HepG2 (cell line): Measurements from ENCODE around the gene ARHGEF6. TPM values are rescaled to one million over a fixed set of nuclear protein-coding genes. Genes with fewer than 3 reads are reported as not detected.

ENCODE experiments used
- ATAC-seq: fragments of 200-7000 bp; cut with Tn5 transposase; 3 replicates; pipeline ENCODE4 v1.9.1; 2020; ENCODE audit warnings: mild to moderate bottlenecking, moderate library complexity
- BruUV-seq: library from RNA; stranded (reverse); fragments of 400-500 nt; replicated peaks from 2 replicates; lab custom pipeline; 2021; lab: Mats Ljungman, UMichigan
- CTCF ChIA-PET: fragments of 300-600 bp; formaldehyde crosslinking; extraction: SDS; loops from one replicate; lab custom pipeline; 2021; ENCODE audit warnings: low total read pairs, inconsistent platforms, low intra/inter-chr PET ratio; lab: Yijun Ruan, JAX
- POLR2A ChIA-PET: fragments of 350-600 bp; sonication (Branson Sonifier 250); formaldehyde crosslinking; loops from one replicate; lab custom pipeline; 2020; ENCODE audit warnings: antibody characterized with exemption, inconsistent platforms; lab: Yijun Ruan, JAX
- DNase-seq: peaks from one replicate; pipeline ENCODE4 v3.0.0-alpha.2; 2015; ENCODE audit warnings: low spot score
- FAIRE-seq: peaks from 3 replicates; lab custom pipeline; 2011; peaks lifted over from hg19 to GRCh38; lab: Jason Lieb, UNC
- H2AFZ ChIP-seq: one replicate; pipeline ENCODE4 v1.6.1; 2011; ENCODE audit warnings: low read length, inconsistent platforms
- H3K27ac ChIP-seq: fragments of 300-600 bp; 3 replicates; pipeline ENCODE4 v1.8.0; 2011; ENCODE audit warnings: mixed run types, mild to moderate bottlenecking, mixed read lengths, low read length, inconsistent platforms; ENCODE audit not compliant: insufficient read depth; ENCODE audit errors: extremely low read length
- H3K27me3 ChIP-seq, 2 experiments: fragments of 200-600 bp in 1 of 2; 2 replicates in 1 of 2; 3 replicates in 1 of 2; pipeline versions ENCODE4 v1.6.0 to v1.8.0; 2011; ENCODE audit warnings: low read length in 2 of 2, mild to moderate bottlenecking in 2 of 2, moderate library complexity in 2 of 2, inconsistent platforms in 1 of 2; ENCODE audit not compliant: insufficient read depth in 2 of 2, control insufficient read depth in 1 of 2
- H3K36me3 ChIP-seq, 2 experiments: fragments of 200-600 bp in 1 of 2; replicated peaks in 1 of 2; 2 replicates in 1 of 2; 3 replicates in 1 of 2; pipeline versions ENCODE4 v1.5.1 to v1.8.0; 2011; ENCODE audit warnings: low read length in 2 of 2, inconsistent platforms in 1 of 2; ENCODE audit not compliant: insufficient read depth in 2 of 2, control insufficient read depth in 1 of 2
- H3K4me1 ChIP-seq: 2 replicates; pipeline ENCODE4 v1.5.1; 2012; ENCODE audit warnings: low read length, inconsistent platforms; ENCODE audit not compliant: insufficient read depth
- H3K4me2 ChIP-seq: 2 replicates; pipeline ENCODE4 v1.6.0; 2011; ENCODE audit warnings: low read depth, low read length, inconsistent platforms
- H3K4me3 ChIP-seq, 3 experiments: fragments of 200-600 bp in 1 of 3; sonication (generic), shearing (Covaris generic) in 1 of 3; replicated peaks in 1 of 3; 2 replicates each; pipeline ENCODE4 v1.5.1; 2011 to 2016; ENCODE audit warnings: low read length in 3 of 3, inconsistent platforms in 2 of 3, low read depth in 2 of 3, mild to moderate bottlenecking in 2 of 3, control low read depth in 1 of 3, mixed read lengths in 1 of 3; ENCODE audit not compliant: insufficient read depth in 1 of 3
- H3K79me2 ChIP-seq: one replicate; pipeline ENCODE4 v1.6.1; 2011; ENCODE audit warnings: low read length, inconsistent platforms; ENCODE audit not compliant: insufficient read depth
- H3K9ac ChIP-seq: 2 replicates; pipeline ENCODE4 v1.6.0; 2011; ENCODE audit warnings: mild to moderate bottlenecking, low read depth, low read length, inconsistent platforms; ENCODE audit not compliant: insufficient read depth
- H3K9me3 ChIP-seq: 2 replicates; pipeline ENCODE4 v1.5.1; 2012; ENCODE audit warnings: mild to moderate bottlenecking, low read length
- H4K20me1 ChIP-seq: 2 replicates; pipeline ENCODE4 v1.6.0; 2011; ENCODE audit warnings: inconsistent platforms, mild to moderate bottlenecking, low read length, moderate library complexity; ENCODE audit not compliant: insufficient read depth
- CEBPB ChIP-seq: IDR thresholded peaks from 2 replicates; pipeline ENCODE4 v1.6.1; 2011; ENCODE audit warnings: low read depth, low read length, improper control_type of control experiment, borderline replicate concordance
- ELF3 ChIP-seq: IDR thresholded peaks from 2 replicates; pipeline ENCODE4 v1.6.1; 2016; ENCODE audit warnings: missing genetic modification reagents, missing compliant biosample characterization
- FOSL2 ChIP-seq: sonication (generic); formaldehyde crosslinking; IDR thresholded peaks from 2 replicates; pipeline ENCODE4 v1.4.0; 2020; ENCODE audit warnings: missing genetic modification reagents
- JUND ChIP-seq: sonication (generic); formaldehyde crosslinking; IDR thresholded peaks from 2 replicates; pipeline ENCODE4 v1.8.0; 2022; ENCODE audit warnings: mild to moderate bottlenecking, missing genetic modification reagents
- KDM2A ChIP-seq: sonication (generic); formaldehyde crosslinking; IDR thresholded peaks from 2 replicates; pipeline ENCODE4 v1.4.0; 2020; ENCODE audit warnings: low read depth, missing genetic modification reagents, borderline replicate concordance
- MTF2 ChIP-seq: sonication (generic); formaldehyde crosslinking; IDR thresholded peaks from 2 replicates; pipeline ENCODE4 v1.5.0; 2020; ENCODE audit warnings: missing genetic modification reagents, borderline replicate concordance
- TP53 ChIP-seq: sonication (generic); formaldehyde crosslinking; conservative IDR thresholded peaks from 2 replicates; pipeline ENCODE4 v1.4.0; 2020; ENCODE audit warnings: missing genetic modification reagents
- WGBS: methylation state at CpG from one replicate; pipeline ENCODE4 v1.1.6; 2017; ENCODE audit warnings: low lambda C conversion rate; 5-methylcytosine and 5-hydroxymethylcytosine counted together
- in situ Hi-C: cut with HindIII; loops from 2 replicates; pipeline ENCODE4 v1.10.0; 2017; ENCODE audit warnings: low pct_unique_long_range_greater_than_20kb; ENCODE audit not compliant: extremely low pct_ligation_motif_present
- intact Hi-C: fragments of 100-400 bp; cut with micrococcal nuclease; formaldehyde crosslinking; loops from one replicate; pipeline ENCODE4 v1.10.0; 2022; ENCODE audit not compliant: unreplicated experiment
- polyA plus RNA-seq, 8 experiments: library from polyadenylated mRNA; depleted of rRNA in 3 of 8; stranded (reverse) in 7 of 8; unstranded in 1 of 8; fragments of >200 nt; fragmentation: Illumina TruSeq in 4 of 8; extraction: Trizol in 4 of 8; gene quantifications; 2 replicates each; pipeline versions ENCODE4 v1.2.1 to v1.2.3, GENCODE V29; 2011 to 2016; ENCODE audit warnings: low read depth in 4 of 8, missing spikeins in 1 of 8, mixed read lengths in 1 of 8; ENCODE audit not compliant: insufficient read depth in 1 of 8
- total RNA-seq, 5 experiments: library from RNA; depleted of rRNA; stranded (reverse); fragments of >200 nt; fragmentation: Illumina TruSeq; extraction: Trizol; gene quantifications; 2 replicates each; pipeline ENCODE4 v1.2.3, GENCODE V29; 2016; ENCODE audit warnings: low read depth in 1 of 5
- TF ChIP-seq, protein P1 (sequence below): sonication (generic); formaldehyde crosslinking; IDR thresholded peaks from 2 replicates; pipeline ENCODE4 v1.4.0; 2020; ENCODE audit warnings: mild to moderate bottlenecking, missing genetic modification reagents
- TF ChIP-seq, protein P2 (sequence below): sonication (generic); formaldehyde crosslinking; IDR thresholded peaks from 2 replicates; pipeline ENCODE4 v1.5.1; 2020; ENCODE audit warnings: missing genetic modification reagents, mild to moderate bottlenecking, borderline replicate concordance
- TF ChIP-seq, protein P3 (sequence below): sonication (generic); formaldehyde crosslinking; IDR thresholded peaks from 2 replicates; pipeline ENCODE4 v1.4.0; 2020; ENCODE audit warnings: missing genetic modification reagents

Gene ARHGEF6
- total and polyA plus RNA-seq, 2 of the 13 experiments (the other 11 are each of a cell fraction or from before 2014, with no cell fraction given): 0.03 TPM; not detected in 1

- CTCF ChIA-PET: no interaction called here
Measured at GRCh38 chrX:136802515-136802914, 21.8 kb upstream of the ARHGEF6 start.

DNA sequence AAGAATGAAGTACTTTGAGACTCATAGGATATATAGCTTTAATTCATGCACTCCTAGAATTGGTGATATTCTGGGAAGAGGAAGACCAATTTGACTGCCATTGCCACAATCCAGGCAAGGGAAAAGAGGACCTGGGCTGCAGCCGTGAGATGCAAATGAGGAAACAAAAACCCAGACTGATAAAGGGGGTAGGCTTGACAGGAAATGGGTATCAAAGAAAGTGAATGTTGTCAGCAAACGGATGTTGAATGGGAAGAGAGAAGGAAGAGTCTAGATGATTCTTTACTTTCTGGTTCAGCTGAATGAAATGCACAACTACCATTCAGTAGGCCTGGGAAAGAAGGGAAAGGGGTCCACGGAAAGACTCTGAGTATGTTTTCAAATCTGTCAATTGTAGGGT, 17.1 kb upstream of the ARHGEF6 start:
- no peaks in the 10 kb centered on the region for H3K79me2 ChIP-seq
- no peak overlapping the region for H3K4me2 ChIP-seq
- WGBS: 12% methylated on average over 3 of the region's 3 CpGs
- H3K4me1 ChIP-seq: no peaks in the 10 kb centered on the region
- H3K27ac ChIP-seq: no peak overlapping the region
- DNase-seq (no peak), ATAC-seq (no peak), FAIRE-seq (no peak)
- H3K36me3 ChIP-seq: no peaks in the 10 kb centered on the region
- in situ Hi-C loops: no loop called here
- TF ChIP-seq KDM2A (CRISPR knock-in tag) (no peak), JUND (no peak), TP53 (CRISPR knock-in tag) (no peak), MTF2 (no peak), FOSL2 (CRISPR knock-in tag) (no peak)
- TF ChIP-seq, protein P1, sequence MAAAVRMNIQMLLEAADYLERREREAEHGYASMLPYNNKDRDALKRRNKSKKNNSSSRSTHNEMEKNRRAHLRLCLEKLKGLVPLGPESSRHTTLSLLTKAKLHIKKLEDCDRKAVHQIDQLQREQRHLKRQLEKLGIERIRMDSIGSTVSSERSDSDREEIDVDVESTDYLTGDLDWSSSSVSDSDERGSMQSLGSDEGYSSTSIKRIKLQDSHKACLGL: no peak
- TF ChIP-seq, protein P2, sequence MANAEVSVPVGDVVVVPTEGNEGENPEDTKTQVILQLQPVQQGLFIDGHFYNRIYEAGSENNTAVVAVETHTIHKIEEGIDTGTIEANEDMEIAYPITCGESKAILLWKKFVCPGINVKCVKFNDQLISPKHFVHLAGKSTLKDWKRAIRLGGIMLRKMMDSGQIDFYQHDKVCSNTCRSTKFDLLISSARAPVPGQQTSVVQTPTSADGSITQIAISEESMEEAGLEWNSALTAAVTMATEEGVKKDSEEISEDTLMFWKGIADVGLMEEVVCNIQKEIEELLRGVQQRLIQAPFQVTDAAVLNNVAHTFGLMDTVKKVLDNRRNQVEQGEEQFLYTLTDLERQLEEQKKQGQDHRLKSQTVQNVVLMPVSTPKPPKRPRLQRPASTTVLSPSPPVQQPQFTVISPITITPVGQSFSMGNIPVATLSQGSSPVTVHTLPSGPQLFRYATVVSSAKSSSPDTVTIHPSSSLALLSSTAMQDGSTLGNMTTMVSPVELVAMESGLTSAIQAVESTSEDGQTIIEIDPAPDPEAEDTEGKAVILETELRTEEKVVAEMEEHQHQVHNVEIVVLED (CRISPR knock-in tag): no peak
- TF ChIP-seq, protein P3, sequence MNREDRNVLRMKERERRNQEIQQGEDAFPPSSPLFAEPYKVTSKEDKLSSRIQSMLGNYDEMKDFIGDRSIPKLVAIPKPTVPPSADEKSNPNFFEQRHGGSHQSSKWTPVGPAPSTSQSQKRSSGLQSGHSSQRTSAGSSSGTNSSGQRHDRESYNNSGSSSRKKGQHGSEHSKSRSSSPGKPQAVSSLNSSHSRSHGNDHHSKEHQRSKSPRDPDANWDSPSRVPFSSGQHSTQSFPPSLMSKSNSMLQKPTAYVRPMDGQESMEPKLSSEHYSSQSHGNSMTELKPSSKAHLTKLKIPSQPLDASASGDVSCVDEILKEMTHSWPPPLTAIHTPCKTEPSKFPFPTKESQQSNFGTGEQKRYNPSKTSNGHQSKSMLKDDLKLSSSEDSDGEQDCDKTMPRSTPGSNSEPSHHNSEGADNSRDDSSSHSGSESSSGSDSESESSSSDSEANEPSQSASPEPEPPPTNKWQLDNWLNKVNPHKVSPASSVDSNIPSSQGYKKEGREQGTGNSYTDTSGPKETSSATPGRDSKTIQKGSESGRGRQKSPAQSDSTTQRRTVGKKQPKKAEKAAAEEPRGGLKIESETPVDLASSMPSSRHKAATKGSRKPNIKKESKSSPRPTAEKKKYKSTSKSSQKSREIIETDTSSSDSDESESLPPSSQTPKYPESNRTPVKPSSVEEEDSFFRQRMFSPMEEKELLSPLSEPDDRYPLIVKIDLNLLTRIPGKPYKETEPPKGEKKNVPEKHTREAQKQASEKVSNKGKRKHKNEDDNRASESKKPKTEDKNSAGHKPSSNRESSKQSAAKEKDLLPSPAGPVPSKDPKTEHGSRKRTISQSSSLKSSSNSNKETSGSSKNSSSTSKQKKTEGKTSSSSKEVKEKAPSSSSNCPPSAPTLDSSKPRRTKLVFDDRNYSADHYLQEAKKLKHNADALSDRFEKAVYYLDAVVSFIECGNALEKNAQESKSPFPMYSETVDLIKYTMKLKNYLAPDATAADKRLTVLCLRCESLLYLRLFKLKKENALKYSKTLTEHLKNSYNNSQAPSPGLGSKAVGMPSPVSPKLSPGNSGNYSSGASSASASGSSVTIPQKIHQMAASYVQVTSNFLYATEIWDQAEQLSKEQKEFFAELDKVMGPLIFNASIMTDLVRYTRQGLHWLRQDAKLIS (CRISPR knock-in tag): no peak
- intact Hi-C loops: no loop called here
- H4K20me1 ChIP-seq: no peaks in the 10 kb centered on the region
- ChIA-PET CTCF (no interaction called here), POLR2A (no interaction called here)
- no peak overlapping the region for H3K4me3 ChIP-seq
- H3K27me3 ChIP-seq: no peaks in the 10 kb centered on the region
- BruUV-seq: no TSS peak
- no peak overlapping the region for H3K9ac ChIP-seq
- no peak overlapping the region for H2AFZ ChIP-seq
- H3K9me3 ChIP-seq: no peaks in the 10 kb centered on the region

More at GRCh38 chrX:136802515-136802914, 21.8 kb upstream of the ARHGEF6 start:
- H3K4me3 ChIP-seq: no peak overlapping the region
- intact Hi-C loops: loop anchor here (2.0 kb wide), 1 partner anchor 34 kb away; no protein-coding TSS in a partner anchor
- H3K4me1 ChIP-seq: no peaks in the 10 kb centered on the region
- H2AFZ ChIP-seq: no peak overlapping the region
- in situ Hi-C loops: no loop called here
- H3K36me3 ChIP-seq: no peaks in the 10 kb centered on the region
- H3K4me2 ChIP-seq: no peak overlapping the region
- DNase-seq (no peak), ATAC-seq (no peak), FAIRE-seq (no peak)
- no peaks in the 10 kb centered on the region for H3K9me3 ChIP-seq
- no peaks in the 10 kb centered on the region for H3K79me2 ChIP-seq
- 7% methylated on average over 2 of the region's 2 CpGs for WGBS
- no TSS peak for BruUV-seq
- no peak for TF ChIP-seq ELF3 (CRISPR knock-in tag)
- peak; percentile 17; the same call in 1 of the 2 replicates for TF ChIP-seq CEBPB
- H4K20me1 ChIP-seq: no peaks in the 10 kb centered on the region
- H3K9ac ChIP-seq: no peak overlapping the region
- H3K27me3 ChIP-seq: no peaks in the 10 kb centered on the region
- POLR2A ChIA-PET: no interaction called here
- H3K27ac ChIP-seq: no peak overlapping the region
